ENCODE results near the gene PPARA. TPM values are rescaled to one million over a fixed set of nuclear protein-coding genes. Genes with fewer than 3 reads are reported as not detected.

PPARA gene
- total RNA-seq, 4 donors from 2014 or later: 18.9 to 43.5 (median 27.2) TPM

DNA sequence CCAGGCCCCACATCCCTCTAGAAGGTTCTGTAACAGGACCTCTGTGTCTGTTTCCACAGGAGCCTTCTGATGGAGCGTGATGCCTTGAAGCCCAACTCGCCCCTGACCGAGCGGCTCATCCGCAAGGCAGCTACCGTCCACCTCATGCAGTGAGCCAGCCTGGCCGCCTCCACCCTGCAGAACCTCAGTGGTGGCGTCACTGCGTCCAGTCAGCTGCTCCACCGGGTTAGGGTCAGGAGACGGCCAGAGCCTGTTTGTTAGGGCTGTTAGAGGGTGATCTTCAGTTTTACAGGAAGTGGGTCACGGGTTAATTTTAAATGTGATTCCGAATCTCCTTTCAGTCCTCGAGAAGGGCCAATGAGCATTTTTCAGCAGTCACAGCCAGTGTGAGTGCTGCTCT lies 142.4 kb downstream of the PPARA start:
- no peak for TF ChIP-seq CTCF (IDR thresholded peaks at IDR 0.05)
- TF ChIP-seq POLR2A (IDR thresholded peaks at IDR 0.05): no peak
- no peak for TF ChIP-seq EP300 (IDR thresholded peaks at IDR 0.05)
- H3K4me1 ChIP-seq: peaks cover 0 to 22% (median 18%) of the 10 kb centered on the region in 4 donors
- 71 to 89% methylated on average over 5 to 14 of the region's 14 CpGs for WGBS, 2 donors
- H3K27ac ChIP-seq: peak overlapping the region in 2 of 4 donors; percentile 35 to 80
- H3K4me3 ChIP-seq: no peak overlapping the region
- H3K27me3 ChIP-seq: no peaks in the 10 kb centered on the region
- peaks cover 3 to 64% (median 4%) of the 10 kb centered on the region in 3 donors for H3K36me3 ChIP-seq
- DNase-seq (ENCODE audit: low spot score in 2 of 2): no peak
- H3K9me3 ChIP-seq: peaks cover 0 to 9% (median 0%) of the 10 kb centered on the region in 4 donors

Other genes starting within 250 kb of the PPARA start
- not detected for gene WNT7B, start 173.4 kb upstream of the PPARA start, total RNA-seq
- gene CDPF1, start 99.8 kb downstream of the PPARA start, total RNA-seq: 10 to 100 TPM in 3 of 4 donors, 1 to 10 TPM in 1; 7.5 to 22.5 (median 17.4) TPM
- gene PKDREJ, start 112.8 kb downstream of the PPARA start, total RNA-seq: under 1 TPM in 2 of 4 donors, not detected in 2; under 0.01 to 0.39 TPM
- 10 to 100 TPM; 63.2 to 85.2 (median 74.2) TPM for gene TTC38, start 117.5 kb downstream of the PPARA start, total RNA-seq
- gene GTSE1, start 146.3 kb downstream of the PPARA start, total RNA-seq: 1 to 10 TPM in 1 of 4 donors, under 1 TPM in 1, not detected in 2; 0.30 to 3.3 TPM
- gene TRMU, start 185.2 kb downstream of the PPARA start, total RNA-seq: 10 to 100 TPM; 50.0 to 85.3 (median 64.5) TPM